ENCODE results near the gene HINT1. TPM values are rescaled to one million over a fixed set of nuclear protein-coding genes. Genes with fewer than 3 reads are reported as not detected.
A peak's percentile ranks its signal among the peaks of the same experiment; 100 is the strongest.

HINT1 gene
- total and polyA plus RNA-seq, 2 donors from 2014 or later: 220 to 583 TPM

- Histone ChIP-seq H3K4me3 (ENCODE audit: low read length in 3 of 3) (peak overlapping the region; percentile 80 to 92 (median 87)), H3K4me1 (ENCODE audit: control insufficient read depth in 2 of 3, insufficient read depth in 2 of 3, low read depth in 1 of 3, low read length in 3 of 3) (peaks cover 0 to 13% (median 6%) of the 10 kb centered on the region in 3 donors), H3K36me3 (ENCODE audit: control insufficient read depth in 2 of 3, insufficient read depth in 3 of 3, low read length in 3 of 3) (no peaks in the 10 kb centered on the region), H3K27me3 (ENCODE audit: control insufficient read depth, insufficient read depth, low read length) (no peaks in the 10 kb centered on the region), H3K9ac (ENCODE audit: low read length in 3 of 3) (peak overlapping the region; percentile 79 to 84 (median 80)), H3K9me3 (ENCODE audit: control insufficient read depth in 2 of 3, insufficient read depth in 1 of 3, low read length in 3 of 3) (no peaks in the 10 kb centered on the region), H3K27ac (ENCODE audit: low read depth in 2 of 2, low read length in 2 of 2) (peak overlapping the region in 1 of 2 donors; percentile 45)
- no peak for FAIRE-seq
- TF ChIP-seq CTCF (IDR thresholded peaks at IDR 0.05; ENCODE audit: borderline replicate concordance, extremely low read depth, insufficient read depth): no peak
- intact Hi-C loops (cut with DNase I): no loop called here
- no peak for DNase-seq
Measured at GRCh38 chr5:131169810-131170539, 4.9 kb upstream of the HINT1 start.

GRCh38 chr5:131167615-131168014, 2.6 kb upstream of the HINT1 start:
- H3K27ac ChIP-seq (ENCODE audit: low read depth in 2 of 2, low read length in 2 of 2): no peak overlapping the region

GRCh38 chr5:131164191-131165118, 601 bp downstream of the HINT1 start:
- peaks cover 0 to 4% (median 0%) of the 10 kb centered on the region in 3 donors for H3K4me1 ChIP-seq (ENCODE audit: control insufficient read depth in 2 of 3, insufficient read depth in 2 of 3, low read depth in 1 of 3, low read length in 3 of 3)
- intact Hi-C loops (cut with DNase I): no loop called here

More at GRCh38 chr5:131167615-131168014, 2.6 kb upstream of the HINT1 start:
- no peak overlapping the region for H3K4me3 ChIP-seq (ENCODE audit: low read length in 3 of 3)
- H3K36me3 ChIP-seq (ENCODE audit: control insufficient read depth in 2 of 3, insufficient read depth in 3 of 3, low read length in 3 of 3): no peaks in the 10 kb centered on the region
- DNase-seq (no peak), FAIRE-seq (no peak)
- no peak overlapping the region for H3K9ac ChIP-seq (ENCODE audit: low read length in 3 of 3)
- H3K9me3 ChIP-seq (ENCODE audit: control insufficient read depth in 2 of 3, insufficient read depth in 1 of 3, low read length in 3 of 3): no peaks in the 10 kb centered on the region
- intact Hi-C loops (cut with DNase I): no loop called here
- H3K27me3 ChIP-seq (ENCODE audit: control insufficient read depth, insufficient read depth, low read length): no peaks in the 10 kb centered on the region
- H3K4me1 ChIP-seq (ENCODE audit: control insufficient read depth in 2 of 3, insufficient read depth in 2 of 3, low read depth in 1 of 3, low read length in 3 of 3): peaks cover 0 to 13% (median 6%) of the 10 kb centered on the region in 3 donors
- no peak for TF ChIP-seq CTCF (IDR thresholded peaks at IDR 0.05; ENCODE audit: borderline replicate concordance, extremely low read depth, insufficient read depth)

More at GRCh38 chr5:131164191-131165118, 601 bp downstream of the HINT1 start:
- H3K9ac ChIP-seq (ENCODE audit: low read length in 3 of 3): peak overlapping the region; percentile 81 to 93 (median 89)
- FAIRE-seq (no peak), DNase-seq (peak; percentile 79 to 87 (median 84))
- no peaks in the 10 kb centered on the region for H3K27me3 ChIP-seq (ENCODE audit: control insufficient read depth, insufficient read depth, low read length)
- H3K4me3 ChIP-seq (ENCODE audit: low read length in 3 of 3): peak overlapping the region; percentile 93 to 97 (median 93)
- TF ChIP-seq CTCF (IDR thresholded peaks at IDR 0.05; ENCODE audit: borderline replicate concordance, extremely low read depth, insufficient read depth): peak; percentile 12
- H3K36me3 ChIP-seq (ENCODE audit: control insufficient read depth in 2 of 3, insufficient read depth in 3 of 3, low read length in 3 of 3): peaks cover 9 to 20% (median 9%) of the 10 kb centered on the region in 3 donors
- peak overlapping the region; percentile 94 to 95 for H3K27ac ChIP-seq (ENCODE audit: low read depth in 2 of 2, low read length in 2 of 2)
- no peaks in the 10 kb centered on the region for H3K9me3 ChIP-seq (ENCODE audit: control insufficient read depth in 2 of 3, insufficient read depth in 1 of 3, low read length in 3 of 3)
